SK-N-SH (cell line): ENCODE data around the gene SP7. TPM values are rescaled to one million over a fixed set of nuclear protein-coding genes. Genes with fewer than 3 reads are reported as not detected.

Experiments used
- CTCF ChIA-PET: fragments of 300-600, 350-600 bp; formaldehyde crosslinking; extraction: SDS; loops from one replicate; lab custom pipeline; 2021; lab: Yijun Ruan, JAX
- POLR2A ChIA-PET: fragments of 350-600 bp; sonication (Branson Sonifier 250); formaldehyde crosslinking; extraction: SDS; loops from one replicate; lab custom pipeline; 2020; ENCODE audit warnings: antibody characterized with exemption, inconsistent platforms; lab: Yijun Ruan, JAX
- DNase-seq: peaks from one replicate; pipeline ENCODE4 v3.0.0; 2012
- H2AFZ ChIP-seq: fragments of 200-600 bp; sonication (generic); 2 replicates; pipeline ENCODE4 v1.8.1; 2016; ENCODE audit warnings: antibody characterized with exemption, mild to moderate bottlenecking, low read depth
- H3F3A ChIP-seq: fragments of 200-600 bp; sonication (generic); replicated peaks from 2 replicates; pipeline ENCODE3; 2016; ENCODE audit warnings: antibody characterized with exemption, mild to moderate bottlenecking; ENCODE audit not compliant: insufficient read depth
- H3K27ac ChIP-seq, 2 experiments: fragments of 200-500 bp in 1 of 2; fragments of 200-600 bp in 1 of 2; sonication (Bioruptor generic) in 1 of 2; sonication (generic), shearing (Covaris generic) in 1 of 2; 2 replicates each; pipeline versions ENCODE4 v1.5.1 to v1.6.1; 2014 to 2016; ENCODE audit warnings: low read depth in 2 of 2, inconsistent platforms in 1 of 2, low read length in 1 of 2, mild to moderate bottlenecking in 1 of 2, mixed read lengths in 1 of 2
- H3K27me3 ChIP-seq: fragments of 200-600 bp; sonication (generic), shearing (Covaris generic); 2 replicates; pipeline ENCODE4 v1.6.1; 2016; ENCODE audit warnings: mixed run types; ENCODE audit not compliant: insufficient read depth
- H3K36me3 ChIP-seq, 2 experiments: fragments of 200-500 bp in 1 of 2; fragments of 200-600 bp in 1 of 2; sonication (Bioruptor generic) in 1 of 2; sonication (generic) in 1 of 2; replicated peaks in 1 of 2; 2 replicates each; pipeline versions ENCODE3 to v1.5.1; 2014 to 2016; ENCODE audit warnings: low read length in 1 of 2, mild to moderate bottlenecking in 1 of 2; ENCODE audit not compliant: insufficient read depth in 2 of 2, control insufficient read depth in 1 of 2
- H3K4me1 ChIP-seq, 2 experiments: fragments of 200-500 bp in 1 of 2; fragments of 200-600 bp in 1 of 2; sonication (Bioruptor generic) in 1 of 2; sonication (generic), shearing (Covaris generic) in 1 of 2; 2 replicates each; pipeline versions ENCODE4 v1.5.1 to v1.6.1; 2014 to 2016; ENCODE audit warnings: low read depth in 1 of 2, low read length in 1 of 2, mixed run types in 1 of 2; ENCODE audit not compliant: insufficient read depth in 2 of 2, control insufficient read depth in 1 of 2
- H3K4me2 ChIP-seq: fragments of 200-600 bp; sonication (generic), shearing (Covaris generic); 2 replicates; pipeline ENCODE4 v1.6.1; 2017; ENCODE audit warnings: mixed run types
- H3K4me3 ChIP-seq, 2 experiments: fragments of 200-500 bp in 1 of 2; fragments of 200-600 bp in 1 of 2; sonication (Bioruptor generic) in 1 of 2; sonication (generic), shearing (Covaris generic) in 1 of 2; 2 replicates each; pipeline versions ENCODE4 v1.5.1 to v1.8.1; 2014 to 2016; ENCODE audit warnings: low read depth in 2 of 2, inconsistent platforms in 1 of 2, low read length in 1 of 2, mild to moderate bottlenecking in 1 of 2, mixed read lengths in 1 of 2, moderate library complexity in 1 of 2
- H3K79me2 ChIP-seq: fragments of 200-600 bp; sonication (generic); 2 replicates; pipeline ENCODE4 v1.8.1; 2017; ENCODE audit warnings: mild to moderate bottlenecking; ENCODE audit not compliant: insufficient read depth
- H3K9ac ChIP-seq: fragments of 200-600 bp; sonication (generic); 2 replicates; pipeline ENCODE4 v1.6.1; 2017; ENCODE audit warnings: mixed run types
- H3K9me2 ChIP-seq: fragments of 200-600 bp; sonication (generic); 2 replicates; pipeline ENCODE4 v1.6.1; 2017; ENCODE audit warnings: mixed run types
- H3K9me3 ChIP-seq: fragments of 200-600 bp; sonication (generic); 2 replicates; pipeline ENCODE4 v1.6.1; 2017; ENCODE audit warnings: mixed run types, mild to moderate bottlenecking, moderate library complexity
- H4K20me1 ChIP-seq: fragments of 200-600 bp; sonication (generic); 2 replicates; pipeline ENCODE4 v1.6.1; 2017; ENCODE audit warnings: mild to moderate bottlenecking, mixed run types; ENCODE audit not compliant: insufficient read depth
- ELF1 ChIP-seq: IDR thresholded peaks from 2 replicates; pipeline ENCODE4 v1.4.0; 2012
- FOSL2 ChIP-seq: IDR thresholded peaks from 2 replicates; pipeline ENCODE4 v1.4.0; 2012; ENCODE audit warnings: low read depth, mild to moderate bottlenecking, moderate library complexity, borderline replicate concordance
- FOXJ3 ChIP-seq: sonication (generic); formaldehyde crosslinking; IDR thresholded peaks from 2 replicates; pipeline ENCODE4 v1.5.1; 2020; ENCODE audit warnings: mild to moderate bottlenecking, missing genetic modification reagents
- JUND ChIP-seq: IDR thresholded peaks from 2 replicates; pipeline ENCODE4 v1.4.0; 2012
- MAX ChIP-seq: IDR thresholded peaks from 2 replicates; pipeline ENCODE4 v1.4.0; 2012; ENCODE audit warnings: low read depth
- NRF1 ChIP-seq: IDR thresholded peaks from 2 replicates; pipeline ENCODE4 v1.6.1; 2012; ENCODE audit warnings: low read depth, mild to moderate bottlenecking, low read length
- POLR2AphosphoS5 ChIP-seq: IDR thresholded peaks from 2 replicates; pipeline ENCODE4 v1.6.1; 2012; ENCODE audit warnings: low read depth, low read length
- RCOR1 ChIP-seq: fragments of 150-350 bp; IDR thresholded peaks from 2 replicates; pipeline ENCODE4 v1.6.1; 2017; ENCODE audit warnings: antibody characterized with exemption, low read length
- SIN3A ChIP-seq: IDR thresholded peaks from 2 replicates; pipeline ENCODE4 v1.6.1; 2012; ENCODE audit warnings: low read depth, mild to moderate bottlenecking, low read length, moderate library complexity, borderline replicate concordance
- SMC3 ChIP-seq: IDR thresholded peaks from 2 replicates; pipeline ENCODE4 v1.6.1; 2012; ENCODE audit warnings: low read depth, low read length, improper control_type of control experiment
- TEAD4 ChIP-seq: IDR thresholded peaks from 2 replicates; pipeline ENCODE4 v1.4.0; 2012; ENCODE audit warnings: mild to moderate bottlenecking, borderline replicate concordance; ENCODE audit not compliant: insufficient read depth
- WGBS: methylation state at CpG from one replicate; pipeline ENCODE4 v1.1.6; 2017; ENCODE audit warnings: low lambda C conversion rate; 5-methylcytosine and 5-hydroxymethylcytosine counted together
- polyA plus RNA-seq, 3 experiments: library from polyadenylated mRNA; depleted of rRNA; stranded (reverse); fragments of >200 nt; gene quantifications; 2 replicates each; pipeline ENCODE4 v1.2.3, GENCODE V29; 2012
- TF ChIP-seq, protein P1 (sequence below): fragments of 200-600 bp; sonication (generic); IDR thresholded peaks from 2 replicates; pipeline ENCODE4 v1.6.1; 2017; ENCODE audit warnings: antibody characterized with exemption, mild to moderate bottlenecking, moderate library complexity
- TF ChIP-seq, protein P2 (sequence below): IDR thresholded peaks from 2 replicates; pipeline ENCODE4 v1.6.1; 2012; ENCODE audit warnings: mild to moderate bottlenecking, low read depth, low read length, moderate library complexity

Gene SP7
- polyA plus RNA-seq, 1 of the 3 experiments (the other 2 are of a cell fraction), result not detected

DNA sequence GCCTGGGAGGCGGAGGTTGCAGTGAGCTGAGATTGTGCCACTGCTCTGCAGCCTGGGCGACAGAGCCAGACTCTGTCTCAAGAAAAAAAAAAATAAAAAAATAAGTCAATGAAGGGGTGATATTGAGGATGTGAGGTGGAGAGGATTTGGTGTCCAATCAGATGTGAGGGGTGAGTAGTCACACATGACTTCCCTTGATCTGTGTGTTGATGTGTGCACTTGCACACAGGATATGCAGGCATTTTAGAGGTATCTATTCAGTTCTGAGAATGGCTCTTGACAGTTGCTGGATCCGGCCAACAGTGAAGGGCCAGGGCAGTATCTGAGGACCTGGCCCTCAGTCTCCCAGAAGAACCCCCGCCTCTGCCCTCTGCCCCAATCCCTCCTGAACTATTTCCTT lies 7.8 kb upstream of the SP7 start:
- Histone ChIP-seq H3K79me2 (no peaks in the 10 kb centered on the region), H4K20me1 (no peaks in the 10 kb centered on the region), H3K9me2 (no peaks in the 10 kb centered on the region), H3K9ac (no peak overlapping the region), H3K9me3 (no peaks in the 10 kb centered on the region), H3K4me1 (peaks cover 0 to 16% of the 10 kb centered on the region in 2 experiments; a peak in 2 of 4 replicates), H3K4me3 (no peak overlapping the region), H3K4me2 (peak overlapping the region; percentile 83; the same call in 1 of the 2 replicates), H3K27ac (no peak overlapping the region), H3K27me3 (no peaks in the 10 kb centered on the region), H3K36me3 (no peaks in the 10 kb centered on the region), H3F3A (peaks cover 14% of the 10 kb centered on the region), H2AFZ (peak overlapping the region; percentile 97)
- TF ChIP-seq RCOR1 (no peak), FOSL2 (no peak), JUND (no peak), MAX (no peak), ELF1 (no peak), POLR2AphosphoS5 (no peak), SIN3A (no peak), TEAD4 (no peak), SMC3 (no peak), FOXJ3 (no peak), NRF1 (no peak)
- TF ChIP-seq, protein P1, sequence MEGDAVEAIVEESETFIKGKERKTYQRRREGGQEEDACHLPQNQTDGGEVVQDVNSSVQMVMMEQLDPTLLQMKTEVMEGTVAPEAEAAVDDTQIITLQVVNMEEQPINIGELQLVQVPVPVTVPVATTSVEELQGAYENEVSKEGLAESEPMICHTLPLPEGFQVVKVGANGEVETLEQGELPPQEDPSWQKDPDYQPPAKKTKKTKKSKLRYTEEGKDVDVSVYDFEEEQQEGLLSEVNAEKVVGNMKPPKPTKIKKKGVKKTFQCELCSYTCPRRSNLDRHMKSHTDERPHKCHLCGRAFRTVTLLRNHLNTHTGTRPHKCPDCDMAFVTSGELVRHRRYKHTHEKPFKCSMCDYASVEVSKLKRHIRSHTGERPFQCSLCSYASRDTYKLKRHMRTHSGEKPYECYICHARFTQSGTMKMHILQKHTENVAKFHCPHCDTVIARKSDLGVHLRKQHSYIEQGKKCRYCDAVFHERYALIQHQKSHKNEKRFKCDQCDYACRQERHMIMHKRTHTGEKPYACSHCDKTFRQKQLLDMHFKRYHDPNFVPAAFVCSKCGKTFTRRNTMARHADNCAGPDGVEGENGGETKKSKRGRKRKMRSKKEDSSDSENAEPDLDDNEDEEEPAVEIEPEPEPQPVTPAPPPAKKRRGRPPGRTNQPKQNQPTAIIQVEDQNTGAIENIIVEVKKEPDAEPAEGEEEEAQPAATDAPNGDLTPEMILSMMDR, result no peak
- TF ChIP-seq, protein P2, sequence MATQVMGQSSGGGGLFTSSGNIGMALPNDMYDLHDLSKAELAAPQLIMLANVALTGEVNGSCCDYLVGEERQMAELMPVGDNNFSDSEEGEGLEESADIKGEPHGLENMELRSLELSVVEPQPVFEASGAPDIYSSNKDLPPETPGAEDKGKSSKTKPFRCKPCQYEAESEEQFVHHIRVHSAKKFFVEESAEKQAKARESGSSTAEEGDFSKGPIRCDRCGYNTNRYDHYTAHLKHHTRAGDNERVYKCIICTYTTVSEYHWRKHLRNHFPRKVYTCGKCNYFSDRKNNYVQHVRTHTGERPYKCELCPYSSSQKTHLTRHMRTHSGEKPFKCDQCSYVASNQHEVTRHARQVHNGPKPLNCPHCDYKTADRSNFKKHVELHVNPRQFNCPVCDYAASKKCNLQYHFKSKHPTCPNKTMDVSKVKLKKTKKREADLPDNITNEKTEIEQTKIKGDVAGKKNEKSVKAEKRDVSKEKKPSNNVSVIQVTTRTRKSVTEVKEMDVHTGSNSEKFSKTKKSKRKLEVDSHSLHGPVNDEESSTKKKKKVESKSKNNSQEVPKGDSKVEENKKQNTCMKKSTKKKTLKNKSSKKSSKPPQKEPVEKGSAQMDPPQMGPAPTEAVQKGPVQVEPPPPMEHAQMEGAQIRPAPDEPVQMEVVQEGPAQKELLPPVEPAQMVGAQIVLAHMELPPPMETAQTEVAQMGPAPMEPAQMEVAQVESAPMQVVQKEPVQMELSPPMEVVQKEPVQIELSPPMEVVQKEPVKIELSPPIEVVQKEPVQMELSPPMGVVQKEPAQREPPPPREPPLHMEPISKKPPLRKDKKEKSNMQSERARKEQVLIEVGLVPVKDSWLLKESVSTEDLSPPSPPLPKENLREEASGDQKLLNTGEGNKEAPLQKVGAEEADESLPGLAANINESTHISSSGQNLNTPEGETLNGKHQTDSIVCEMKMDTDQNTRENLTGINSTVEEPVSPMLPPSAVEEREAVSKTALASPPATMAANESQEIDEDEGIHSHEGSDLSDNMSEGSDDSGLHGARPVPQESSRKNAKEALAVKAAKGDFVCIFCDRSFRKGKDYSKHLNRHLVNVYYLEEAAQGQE, result no peak
- CTCF ChIA-PET, result interaction anchor here (1.1 to 8.5 kb wide), 16 partner anchors 9 to 165 kb away, joined by 4 to 294 read pairs (median 12); partner anchors contain the start of genes AAAS, AMHR2, MYG1 and NPFF
- POLR2A ChIA-PET, result interaction anchor here (1.7 to 3.4 kb wide), 4 partner anchors 19 to 157 kb away, joined by 9 to 105 read pairs (median 16); partner anchors contain the start of genes AAAS, PRR13 and TARBP2
- 98% methylated on average over 4 of the region's 4 CpGs for WGBS
- DNase-seq, result no peak
